Right atrium auricular region (tissue), 2 donors: ENCODE measurements around the gene TCP11L1. TPM values are rescaled to one million over a fixed set of nuclear protein-coding genes. Genes with fewer than 3 reads are reported as not detected.
A peak's percentile ranks its signal among the peaks of the same experiment; 100 is the strongest.

ENCODE experiments used
- DNase-seq: peaks from one replicate; pipeline ENCODE4 v3.0.0-alpha.2; 2019; ENCODE audit warnings: low spot score
- H3K27ac ChIP-seq, 2 donors: fragments of 200-600 bp; sonication (generic); 1 replicate in 1 of 2; 2 replicates in 1 of 2; pipeline ENCODE4 v1.5.1; 2016 to 2019
- H3K27me3 ChIP-seq, 2 donors: fragments of 200-600 bp; sonication (generic); one replicate each; pipeline versions ENCODE4 v1.5.1 to v1.6.0; 2017 to 2019
- H3K36me3 ChIP-seq: fragments of 200-600 bp; sonication (generic); one replicate; pipeline ENCODE4 v1.5.1; 2016
- H3K4me1 ChIP-seq, 2 donors: fragments of 200-600 bp; sonication (generic); one replicate each; pipeline versions ENCODE4 v1.5.1 to v1.6.0; 2017 to 2019
- H3K4me3 ChIP-seq, 2 donors: fragments of 200-600 bp; sonication (generic); 1 replicate in 1 of 2; 2 replicates in 1 of 2; pipeline ENCODE4 v1.5.1; 2017 to 2019; ENCODE audit warnings: mild to moderate bottlenecking in 1 of 2, moderate library complexity in 1 of 2
- H3K9me3 ChIP-seq, 2 donors: fragments of 200-600 bp; sonication (generic); one replicate each; pipeline ENCODE4 v1.5.1; 2019
- CTCF ChIP-seq, 2 donors: fragments of 200-600 bp; sonication (generic); IDR thresholded peaks; one replicate each; pipeline ENCODE4 v1.5.1; 2019; ENCODE audit warnings: antibody characterized with exemption in 2 of 2
- total RNA-seq, 2 donors: library from RNA; depleted of rRNA; stranded (reverse); fragments of >200 nt; gene quantifications; one replicate each; pipeline ENCODE4 v1.1.0, GENCODE V29; 2016

The TCP11L1 gene
- total RNA-seq, 2 donors from 2014 or later = 11.9 to 15.3 TPM

GRCh38 chr11:33063326-33063881 lies 24.0 kb downstream of the TCP11L1 start:
- Histone ChIP-seq H3K27me3 (no peaks in the 10 kb centered on the region), H3K4me1 (peaks cover 0 to 19% of the 10 kb centered on the region in 2 donors), H3K9me3 (no peaks in the 10 kb centered on the region), H3K4me3 (no peak overlapping the region), H3K27ac (no peak overlapping the region), H3K36me3 (peaks cover 68% of the 10 kb centered on the region)
- no peak for DNase-seq
- no peak for TF ChIP-seq CTCF (IDR thresholded peaks at IDR 0.05)

- no peak for DNase-seq
- Histone ChIP-seq H3K36me3 (peaks cover 75% of the 10 kb centered on the region), H3K4me3 (no peak overlapping the region), H3K9me3 (no peaks in the 10 kb centered on the region), H3K27ac (peak overlapping the region in 1 of 2 donors; percentile 22), H3K4me1 (peaks cover 0 to 19% of the 10 kb centered on the region in 2 donors), H3K27me3 (no peaks in the 10 kb centered on the region)
- TF ChIP-seq CTCF (IDR thresholded peaks at IDR 0.05) = no peak
Measured at GRCh38 chr11:33064033-33064825, 24.9 kb downstream of the TCP11L1 start.

GRCh38 chr11:33064866-33065265 lies 25.5 kb downstream of the TCP11L1 start:
- H3K4me3 ChIP-seq = no peak overlapping the region
- H3K27me3 ChIP-seq = no peaks in the 10 kb centered on the region
- TF ChIP-seq CTCF (IDR thresholded peaks at IDR 0.05) = no peak
- no peak for DNase-seq
- H3K36me3 ChIP-seq = peaks cover 75% of the 10 kb centered on the region
- H3K27ac ChIP-seq = no peak overlapping the region
- peaks cover 0 to 19% of the 10 kb centered on the region in 2 donors for H3K4me1 ChIP-seq
- H3K9me3 ChIP-seq = no peaks in the 10 kb centered on the region

- peak; percentile 75 to 88 for TF ChIP-seq CTCF (IDR thresholded peaks at IDR 0.05)
- H3K4me3 ChIP-seq = no peak overlapping the region
- no peaks in the 10 kb centered on the region for H3K9me3 ChIP-seq
- peaks cover 0 to 19% of the 10 kb centered on the region in 2 donors for H3K4me1 ChIP-seq
- no peaks in the 10 kb centered on the region for H3K27me3 ChIP-seq
- peaks cover 73% of the 10 kb centered on the region for H3K36me3 ChIP-seq
- DNase-seq = no peak
- H3K27ac ChIP-seq = no peak overlapping the region
Measured at GRCh38 chr11:33065445-33066178, 26.2 kb downstream of the TCP11L1 start.

- Histone ChIP-seq H3K4me1 (peaks cover 0 to 19% of the 10 kb centered on the region in 2 donors), H3K36me3 (peaks cover 73% of the 10 kb centered on the region), H3K27me3 (no peaks in the 10 kb centered on the region), H3K4me3 (no peak overlapping the region), H3K27ac (no peak overlapping the region), H3K9me3 (no peaks in the 10 kb centered on the region)
- TF ChIP-seq CTCF (IDR thresholded peaks at IDR 0.05) = no peak
- DNase-seq = no peak
Measured at GRCh38 chr11:33067294-33067693, 27.9 kb downstream of the TCP11L1 start.
